Neural cell (in vitro differentiated cells): ENCODE measurements around the gene TMEM139. TPM values are rescaled to one million over a fixed set of nuclear protein-coding genes. Genes with fewer than 3 reads are reported as not detected.

Experiments
- H2AFZ ChIP-seq: fragments of 200-600, 300-800 bp; sonication (generic), shearing (Covaris generic); 2 replicates; pipeline ENCODE4 v1.6.0; 2014; ENCODE audit warnings: low read depth, mild to moderate bottlenecking, antibody characterized with exemption, low read length, moderate library complexity
- H3F3A ChIP-seq: fragments of 200-600 bp; shearing (Covaris generic); 2 replicates; pipeline ENCODE4 v1.6.1; 2016; ENCODE audit warnings: mild to moderate bottlenecking, moderate library complexity, mixed read lengths, antibody characterized with exemption, low read length; ENCODE audit not compliant: insufficient read depth, poor library complexity, severe bottlenecking
- H3K27ac ChIP-seq: fragments of 200-600, 300-800 bp; sonication (generic), shearing (Covaris generic); 2 replicates; pipeline ENCODE4 v1.5.1; 2014; ENCODE audit warnings: mild to moderate bottlenecking, low read length, moderate library complexity
- H3K27me3 ChIP-seq: fragments of 300-800, 200-600 bp; sonication (generic), shearing (Covaris generic); 2 replicates; pipeline ENCODE4 v1.6.0; 2014; ENCODE audit warnings: mild to moderate bottlenecking, low read depth, low read length, moderate library complexity; ENCODE audit not compliant: insufficient read depth
- H3K36me3 ChIP-seq: fragments of 300-800, 200-600 bp; sonication (generic), shearing (Covaris generic); 2 replicates; pipeline ENCODE4 v1.5.1; 2014; ENCODE audit warnings: mild to moderate bottlenecking, antibody characterized with exemption, low read length, moderate library complexity; ENCODE audit not compliant: insufficient read depth
- H3K4me2 ChIP-seq: fragments of 300-800, 200-600 bp; sonication (generic), shearing (Covaris generic); 2 replicates; pipeline ENCODE4 v1.6.0; 2014; ENCODE audit warnings: mild to moderate bottlenecking, low read length
- H3K4me3 ChIP-seq: fragments of 300-800, 200-600 bp; sonication (generic), shearing (Covaris generic); 2 replicates; pipeline ENCODE4 v1.5.1; 2014; ENCODE audit warnings: mild to moderate bottlenecking, low read length, moderate library complexity
- H3K79me2 ChIP-seq: fragments of 200-600 bp; shearing (Covaris generic); replicated peaks from 2 replicates; pipeline ENCODE4 v1.6.0; 2014; ENCODE audit warnings: mild to moderate bottlenecking, low read length, moderate library complexity; ENCODE audit not compliant: insufficient read depth
- H3K9ac ChIP-seq: fragments of 300-800, 200-600 bp; sonication (generic), shearing (Covaris generic); 2 replicates; pipeline ENCODE4 v1.6.1; 2016; ENCODE audit warnings: mild to moderate bottlenecking, low read length, mixed read lengths
- H3K9me2 ChIP-seq: fragments of 200-600 bp; shearing (Covaris generic); 2 replicates; pipeline ENCODE4 v1.6.1; 2016; ENCODE audit warnings: mild to moderate bottlenecking, low read length, mixed read lengths; ENCODE audit not compliant: insufficient read depth
- H3K9me3 ChIP-seq: fragments of 200-600, 300-800 bp; sonication (generic), shearing (Covaris generic); 2 replicates; pipeline ENCODE4 v1.6.1; 2016; ENCODE audit warnings: mild to moderate bottlenecking, mixed run types, low read length, moderate library complexity, mixed read lengths
- H4K20me1 ChIP-seq: fragments of 200-600 bp; shearing (Covaris generic); 2 replicates; pipeline ENCODE4 v1.6.1; 2016; ENCODE audit warnings: mild to moderate bottlenecking, mixed run types; ENCODE audit not compliant: insufficient read depth
- CTCF ChIP-seq: fragments of 450-650 bp; IDR thresholded peaks from 2 replicates; pipeline ENCODE4 v1.5.1; 2014; ENCODE audit warnings: antibody characterized with exemption, mild to moderate bottlenecking, moderate library complexity; ENCODE audit not compliant: poor library complexity, severe bottlenecking
- EP300 ChIP-seq: fragments of 450-650 bp; conservative IDR thresholded peaks from 2 replicates; pipeline ENCODE4 v1.6.1; 2014; ENCODE audit warnings: antibody characterized with exemption, mild to moderate bottlenecking, moderate library complexity; ENCODE audit not compliant: poor library complexity, severe bottlenecking
- EZH2 ChIP-seq: fragments of 200-600, 300-800 bp; shearing (Covaris generic), sonication (generic); IDR thresholded peaks from 2 replicates; pipeline ENCODE4 v1.6.1; 2014; ENCODE audit warnings: antibody characterized with exemption, low read length, borderline replicate concordance, mild to moderate bottlenecking; ENCODE audit not compliant: insufficient read depth, poor library complexity, severe bottlenecking
- MXI1 ChIP-seq: fragments of 450-650 bp; conservative IDR thresholded peaks from 2 replicates; pipeline ENCODE4 v1.6.1; 2014; ENCODE audit warnings: antibody characterized with exemption, mild to moderate bottlenecking; ENCODE audit not compliant: poor library complexity, severe bottlenecking
- POLR2AphosphoS5 ChIP-seq: IDR thresholded peaks from 2 replicates; pipeline ENCODE4 v1.6.1; 2012
- RAD21 ChIP-seq: fragments of 450-650 bp; conservative IDR thresholded peaks from 2 replicates; pipeline ENCODE4 v1.6.1; 2014; ENCODE audit warnings: antibody characterized with exemption, mild to moderate bottlenecking, moderate library complexity
- REST ChIP-seq: IDR thresholded peaks from 2 replicates; pipeline ENCODE4 v1.6.1; 2012; ENCODE audit warnings: borderline replicate concordance
- SMC3 ChIP-seq: fragments of 450-650 bp; conservative IDR thresholded peaks from 2 replicates; pipeline ENCODE4 v1.6.1; 2014; ENCODE audit warnings: antibody characterized with exemption, mild to moderate bottlenecking, moderate library complexity; ENCODE audit not compliant: poor library complexity
- TAF1 ChIP-seq: IDR thresholded peaks from 2 replicates; pipeline ENCODE4 v1.6.1; 2012; ENCODE audit warnings: low read depth
- polyA plus RNA-seq: library from polyadenylated mRNA; depleted of rRNA; stranded (reverse); fragments of >200 nt; gene quantifications from 2 replicates; pipeline ENCODE4 v1.2.3, GENCODE V29; 2014

Gene TMEM139
- polyA plus RNA-seq, 1 donor from 2014 or later = not detected

- no peak overlapping the region for H3K9ac ChIP-seq
These were observed 27.3 kb upstream of the TMEM139 start for GRCh38 chr7:143257501-143257900.

GRCh38 chr7:143258831-143259230 is 25.9 kb upstream of the TMEM139 start:
- no peaks in the 10 kb centered on the region for H3K9me3 ChIP-seq
- no peaks in the 10 kb centered on the region for H3F3A ChIP-seq
- H3K79me2 ChIP-seq = no peaks in the 10 kb centered on the region
- H3K36me3 ChIP-seq = no peaks in the 10 kb centered on the region
- no peak overlapping the region for H3K27ac ChIP-seq
- H4K20me1 ChIP-seq = no peaks in the 10 kb centered on the region
- H3K9me2 ChIP-seq = no peaks in the 10 kb centered on the region
- H3K27me3 ChIP-seq = no peaks in the 10 kb centered on the region
- H3K9ac ChIP-seq = no peak overlapping the region
- no peak overlapping the region for H3K4me3 ChIP-seq
- H3K4me2 ChIP-seq = no peak overlapping the region
- H2AFZ ChIP-seq = no peak overlapping the region
- TF ChIP-seq EP300 = no peak
- no peak for TF ChIP-seq TAF1
- no peak for TF ChIP-seq EZH2
- TF ChIP-seq POLR2AphosphoS5 = no peak
- TF ChIP-seq SMC3 = no peak
- no peak for TF ChIP-seq CTCF
- no peak for TF ChIP-seq RAD21

More at GRCh38 chr7:143257501-143257900, 27.3 kb upstream of the TMEM139 start:
- no peak overlapping the region for H3K27ac ChIP-seq
- no peak overlapping the region for H3K4me3 ChIP-seq
- H3K4me2 ChIP-seq = no peak overlapping the region
- no peaks in the 10 kb centered on the region for H4K20me1 ChIP-seq
- H2AFZ ChIP-seq = no peak overlapping the region
- no peaks in the 10 kb centered on the region for H3K9me2 ChIP-seq
- no peaks in the 10 kb centered on the region for H3F3A ChIP-seq
- no peaks in the 10 kb centered on the region for H3K27me3 ChIP-seq
- H3K79me2 ChIP-seq = no peaks in the 10 kb centered on the region
- TF ChIP-seq REST = no peak
- no peak for TF ChIP-seq MXI1
- TF ChIP-seq CTCF = no peak
- TF ChIP-seq SMC3 = no peak
- no peak for TF ChIP-seq EP300
- TF ChIP-seq RAD21 = no peak
- TF ChIP-seq POLR2AphosphoS5 = no peak
- no peak for TF ChIP-seq EZH2
- no peak for TF ChIP-seq TAF1
- no peaks in the 10 kb centered on the region for H3K9me3 ChIP-seq
- H3K36me3 ChIP-seq = no peaks in the 10 kb centered on the region
